Liver (tissue), 9 donors: ENCODE data around the gene ELAVL1. TPM values are rescaled to one million over a fixed set of nuclear protein-coding genes. Genes with fewer than 3 reads are reported as not detected.

ENCODE experiments used
- DNase-seq: peaks from one replicate; pipeline ENCODE4 v3.0.0-alpha.2; 2017; ENCODE audit warnings: low spot score
- H3K27ac ChIP-seq, 2 donors: one replicate each; pipeline ENCODE4 v1.7.0; 2013; ENCODE audit warnings: inconsistent platforms in 2 of 2, low read length in 2 of 2, control low read depth in 1 of 2, low read depth in 1 of 2, mild to moderate bottlenecking in 1 of 2
- H3K27me3 ChIP-seq, 4 donors: one replicate each; pipeline versions ENCODE4 v1.6.1 to v1.7.0; 2013; ENCODE audit warnings: low read length in 3 of 4, inconsistent platforms in 1 of 4, mild to moderate bottlenecking in 1 of 4, moderate library complexity in 1 of 4; ENCODE audit not compliant: control insufficient read depth in 4 of 4, insufficient read depth in 4 of 4
- H3K36me3 ChIP-seq, 4 donors: one replicate each; pipeline versions ENCODE4 v1.6.1 to v1.7.0; 2013; ENCODE audit warnings: low read length in 3 of 4, mild to moderate bottlenecking in 3 of 4, low read depth in 1 of 4, moderate library complexity in 1 of 4; ENCODE audit not compliant: control insufficient read depth in 4 of 4, insufficient read depth in 3 of 4
- H3K4me1 ChIP-seq, 4 donors: one replicate each; pipeline versions ENCODE4 v1.6.1 to v1.7.0; 2013; ENCODE audit warnings: low read length in 3 of 4, mild to moderate bottlenecking in 3 of 4, moderate library complexity in 1 of 4; ENCODE audit not compliant: control insufficient read depth in 4 of 4, insufficient read depth in 4 of 4
- H3K4me3 ChIP-seq, 3 donors: one replicate each; pipeline versions ENCODE4 v1.6.1 to v1.7.0; 2013; ENCODE audit warnings: low read length in 3 of 3, control low read depth in 1 of 3, low read depth in 1 of 3, mild to moderate bottlenecking in 1 of 3
- H3K9ac ChIP-seq, 2 donors: one replicate each; pipeline ENCODE4 v1.7.0; 2013; ENCODE audit warnings: low read length in 2 of 2, mild to moderate bottlenecking in 2 of 2, moderate library complexity in 2 of 2, control low read depth in 1 of 2, low read depth in 1 of 2
- H3K9me3 ChIP-seq, 4 donors: one replicate each; pipeline versions ENCODE4 v1.6.1 to v1.7.0; 2013; ENCODE audit warnings: low read length in 3 of 4; ENCODE audit not compliant: control insufficient read depth in 4 of 4
- CTCF ChIP-seq: fragments of 150-350 bp; IDR thresholded peaks from 2 replicates; pipeline ENCODE4 v1.5.1; 2017; ENCODE audit warnings: improper control_type of control experiment, low read depth, low read length; ENCODE audit not compliant: missing input control
- EGR1 ChIP-seq, 2 donors: IDR thresholded peaks; 2 replicates each; pipeline ENCODE4 v1.6.1; 2016 to 2018; ENCODE audit warnings: antibody characterized with exemption in 2 of 2, low read depth in 2 of 2
- FOXA1 ChIP-seq: IDR thresholded peaks from 2 replicates; pipeline ENCODE4 v1.6.1; 2016; ENCODE audit warnings: antibody characterized with exemption
- FOXA2 ChIP-seq: IDR thresholded peaks from 2 replicates; pipeline ENCODE4 v1.6.1; 2016; ENCODE audit warnings: antibody characterized with exemption
- GABPA ChIP-seq, 2 donors: IDR thresholded peaks in 1 of 2; conservative IDR thresholded peaks in 1 of 2; 2 replicates each; pipeline ENCODE4 v1.6.1; 2016; ENCODE audit warnings: antibody characterized with exemption in 2 of 2, mild to moderate bottlenecking in 1 of 2, moderate library complexity in 1 of 2
- HNF4A ChIP-seq, 2 donors: conservative IDR thresholded peaks; 2 replicates each; pipeline ENCODE4 v1.6.1; 2016; ENCODE audit warnings: antibody characterized with exemption in 2 of 2, mild to moderate bottlenecking in 2 of 2
- HNF4G ChIP-seq: IDR thresholded peaks from 2 replicates; pipeline ENCODE4 v1.6.1; 2016; ENCODE audit warnings: antibody characterized with exemption
- JUND ChIP-seq, 2 donors: IDR thresholded peaks; 2 replicates each; pipeline ENCODE4 v1.6.1; 2016; ENCODE audit warnings: antibody characterized with exemption in 2 of 2
- NR2F2 ChIP-seq: IDR thresholded peaks from 2 replicates; pipeline ENCODE4 v1.6.1; 2016; ENCODE audit warnings: antibody characterized with exemption
- RAD21 ChIP-seq, 2 donors: IDR thresholded peaks; 2 replicates each; pipeline ENCODE4 v1.6.1; 2016; ENCODE audit warnings: antibody characterized with exemption in 2 of 2, mild to moderate bottlenecking in 2 of 2
- RXRA ChIP-seq, 2 donors: IDR thresholded peaks; 2 replicates each; pipeline ENCODE4 v1.6.1; 2017 to 2018; ENCODE audit warnings: antibody characterized with exemption in 2 of 2, mild to moderate bottlenecking in 1 of 2
- SP1 ChIP-seq: IDR thresholded peaks from 2 replicates; pipeline ENCODE4 v1.6.1; 2018; ENCODE audit warnings: antibody characterized with exemption, mild to moderate bottlenecking
- TAF1 ChIP-seq: conservative IDR thresholded peaks from 2 replicates; pipeline ENCODE4 v1.6.1; 2016; ENCODE audit warnings: antibody characterized with exemption, mild to moderate bottlenecking
- YY1 ChIP-seq: IDR thresholded peaks from 2 replicates; pipeline ENCODE4 v1.6.1; 2016; ENCODE audit warnings: antibody characterized with exemption, mild to moderate bottlenecking
- ZBTB33 ChIP-seq: IDR thresholded peaks from 2 replicates; pipeline ENCODE4 v1.6.1; 2016; ENCODE audit warnings: antibody characterized with exemption
- WGBS: extraction: QIAGEN DNeasy Blood & Tissue Kit; methylation state at CpG from one replicate; pipeline ENCODE4 v1.1.7; 2013; 5-methylcytosine and 5-hydroxymethylcytosine counted together
- polyA plus RNA-seq, 2 donors: library from polyadenylated mRNA; stranded (reverse) in 1 of 2; unstranded in 1 of 2; fragments of 200-250 nt in 1 of 2; fragments of >200 nt in 1 of 2; fragmentation: Nextera tagmentation in 1 of 2; extraction: Ambion mirVana in 1 of 2; gene quantifications; one replicate each; pipeline versions ENCODE4 v1.2.1 to v1.2.3, GENCODE V29; 2013 to 2015
- total RNA-seq, 2 donors: library from RNA; depleted of rRNA; stranded (reverse); fragments of >200 nt; gene quantifications; one replicate each; pipeline ENCODE4 v1.2.3, GENCODE V29; 2014
- donor health status: healthy.
- donor health status: healthy.
- donor health status: healthy.
- donor health status: healthy.
- donor health status: healthy.

The ELAVL1 gene
- total and polyA plus RNA-seq, 4 donors, result 14.4 to 33.7 (median 19.1) TPM

- TF ChIP-seq SP1, result no peak
- no peak for TF ChIP-seq TAF1
- TF ChIP-seq JUND (IDR thresholded peaks at IDR 0.05), result no peak
- no peak for TF ChIP-seq RAD21 (IDR thresholded peaks at IDR 0.05)
- H3K4me1 ChIP-seq, result peaks cover 16 to 51% (median 38%) of the 10 kb centered on the region in 4 donors
- H3K27ac ChIP-seq, result no peak overlapping the region
Observed at GRCh38 chr19:7981199-7981598, 24.2 kb downstream of the ELAVL1 start.

DNA sequence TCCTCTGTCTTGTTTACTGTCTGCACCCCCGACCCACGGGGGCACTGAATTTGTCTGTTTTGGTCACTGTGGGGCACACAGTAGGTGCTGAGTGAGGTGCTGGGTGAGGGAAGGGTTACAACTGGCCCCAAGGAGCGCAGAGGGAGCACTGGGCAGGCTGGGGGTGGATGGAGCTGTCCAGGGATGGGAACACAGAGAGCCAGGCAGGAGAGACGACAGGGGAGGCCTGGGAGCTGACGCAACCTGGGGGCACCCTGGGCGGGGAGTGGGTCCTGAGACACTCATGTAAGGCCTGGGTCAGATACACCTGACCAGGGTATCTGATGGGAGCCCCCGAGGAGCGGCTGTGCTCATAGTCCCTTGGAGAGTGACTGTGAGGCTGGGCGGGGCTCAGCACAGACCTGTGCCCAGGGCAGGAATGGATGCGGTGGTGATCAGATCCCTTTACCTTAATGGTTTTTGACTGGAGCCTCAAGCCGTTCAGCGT lies 24.8 kb downstream of the ELAVL1 start:
- H3K27me3 ChIP-seq, result no peaks in the 10 kb centered on the region
- H3K27ac ChIP-seq, result peak overlapping the region; percentile 30 to 38
- H3K4me1 ChIP-seq, result peaks cover 16 to 48% (median 38%) of the 10 kb centered on the region in 4 donors
- DNase-seq, result no peak
- no peaks in the 10 kb centered on the region for H3K9me3 ChIP-seq
- 85% methylated on average over 12 of the region's 12 CpGs for WGBS
- no peak overlapping the region for H3K9ac ChIP-seq
- TF ChIP-seq HNF4G (no peak), NR2F2 (no peak), EGR1 (IDR thresholded peaks at IDR 0.05; ENCODE audit: low read depth in 2 of 2) (no peak), JUND (IDR thresholded peaks at IDR 0.05) (no peak)
- no peak overlapping the region for H3K4me3 ChIP-seq
- H3K36me3 ChIP-seq, result peaks cover 0 to 11% (median 7%) of the 10 kb centered on the region in 4 donors

More at GRCh38 chr19:7981199-7981598, 24.2 kb downstream of the ELAVL1 start:
- Histone ChIP-seq H3K27me3 (no peaks in the 10 kb centered on the region), H3K4me3 (no peak overlapping the region), H3K9me3 (no peaks in the 10 kb centered on the region), H3K9ac (no peak overlapping the region), H3K36me3 (peaks cover 0 to 13% (median 8%) of the 10 kb centered on the region in 4 donors)
- WGBS, result 68% methylated on average over 7 of the region's 7 CpGs
- no peak for DNase-seq

- TF ChIP-seq FOXA2 (no peak), SP1 (peak; percentile 57), NR2F2 (no peak), RXRA (IDR thresholded peaks at IDR 0.05) (peak; percentile 79 to 80), HNF4A (conservative IDR thresholded peaks at IDR 0.05) (peak; percentile 78 to 79), YY1 (no peak), GABPA (IDR thresholded peaks at IDR 0.05 in 1 of 2, conservative IDR thresholded peaks at IDR 0.05 in 1 of 2) (no peak), HNF4G (peak; percentile 53), RAD21 (IDR thresholded peaks at IDR 0.05) (no peak), TAF1 (no peak), EGR1 (IDR thresholded peaks at IDR 0.05; ENCODE audit: low read depth in 2 of 2) (no peak)
- no peak overlapping the region for H3K4me3 ChIP-seq
- 50% methylated on average over 13 of the region's 13 CpGs for WGBS
- peaks cover 0 to 9% (median 6%) of the 10 kb centered on the region in 4 donors for H3K36me3 ChIP-seq
- H3K9me3 ChIP-seq, result no peaks in the 10 kb centered on the region
- H3K27me3 ChIP-seq, result no peaks in the 10 kb centered on the region
- DNase-seq, result no peak
- H3K9ac ChIP-seq, result no peak overlapping the region
- peaks cover 16 to 49% (median 38%) of the 10 kb centered on the region in 4 donors for H3K4me1 ChIP-seq
- peak overlapping the region; percentile 30 to 38 for H3K27ac ChIP-seq
Observed at GRCh38 chr19:7980168-7980567, 25.3 kb downstream of the ELAVL1 start.

GRCh38 chr19:7979559-7979958 lies 25.9 kb downstream of the ELAVL1 start:
- DNase-seq, result no peak
- no peak for TF ChIP-seq FOXA1
- TF ChIP-seq SP1, result no peak
- no peak for TF ChIP-seq FOXA2
- no peak for TF ChIP-seq ZBTB33
- no peak for TF ChIP-seq HNF4A (conservative IDR thresholded peaks at IDR 0.05)
- no peak for TF ChIP-seq CTCF
- TF ChIP-seq YY1, result no peak
- TF ChIP-seq NR2F2, result no peak
- no peak for TF ChIP-seq EGR1 (IDR thresholded peaks at IDR 0.05; ENCODE audit: low read depth in 2 of 2)
- TF ChIP-seq TAF1, result no peak
- TF ChIP-seq GABPA (IDR thresholded peaks at IDR 0.05 in 1 of 2, conservative IDR thresholded peaks at IDR 0.05 in 1 of 2), result no peak
- TF ChIP-seq HNF4G, result no peak
- no peak overlapping the region for H3K4me3 ChIP-seq
- H3K9me3 ChIP-seq, result no peaks in the 10 kb centered on the region
- H3K4me1 ChIP-seq, result peaks cover 16 to 50% (median 38%) of the 10 kb centered on the region in 4 donors
- WGBS, result 69% methylated on average over 8 of the region's 8 CpGs
- H3K27ac ChIP-seq, result no peak overlapping the region
- H3K9ac ChIP-seq, result no peak overlapping the region
- H3K27me3 ChIP-seq, result no peaks in the 10 kb centered on the region
- H3K36me3 ChIP-seq, result peaks cover 0 to 10% (median 9%) of the 10 kb centered on the region in 4 donors
